Osteoblast (primary cell): ENCODE measurements around the gene HAUS7. TPM values are rescaled to one million over a fixed set of nuclear protein-coding genes. Genes with fewer than 3 reads are reported as not detected.

Source experiments
- DNase-seq: peaks from one replicate; pipeline ENCODE4 v3.0.0; 2011; ENCODE audit warnings: low spot score, mixed read lengths; ENCODE audit not compliant: insufficient read length; ENCODE audit errors: missing footprints
- H2AFZ ChIP-seq: 2 replicates; pipeline ENCODE4 v1.6.0; 2011; ENCODE audit warnings: mild to moderate bottlenecking, low read length
- H3K27ac ChIP-seq: 2 replicates; pipeline ENCODE4 v1.5.1; 2011; ENCODE audit warnings: mild to moderate bottlenecking, low read depth, low read length, moderate library complexity
- H3K27me3 ChIP-seq: 2 replicates; pipeline ENCODE4 v1.6.0; 2012; ENCODE audit warnings: mild to moderate bottlenecking, control low read depth, inconsistent platforms, low read length, moderate library complexity; ENCODE audit not compliant: insufficient read depth
- H3K36me3 ChIP-seq: 2 replicates; pipeline ENCODE4 v1.5.1; 2011; ENCODE audit warnings: mild to moderate bottlenecking, low read length, control low read depth, moderate library complexity; ENCODE audit not compliant: insufficient read depth
- H3K4me1 ChIP-seq: 2 replicates; pipeline ENCODE4 v1.5.1; 2011; ENCODE audit warnings: mild to moderate bottlenecking, low read length, control low read depth, moderate library complexity; ENCODE audit not compliant: insufficient read depth
- H3K4me2 ChIP-seq: 2 replicates; pipeline ENCODE4 v1.6.0; 2011; ENCODE audit warnings: mild to moderate bottlenecking, low read length; ENCODE audit not compliant: insufficient read depth
- H3K4me3 ChIP-seq: fragments of 200-600 bp; sonication (generic); 3 replicates; pipeline ENCODE4 v1.5.1; 2012; ENCODE audit warnings: mild to moderate bottlenecking, low read length, inconsistent platforms; ENCODE audit not compliant: insufficient read depth
- H3K79me2 ChIP-seq: 2 replicates; pipeline ENCODE4 v1.6.0; 2012; ENCODE audit warnings: mild to moderate bottlenecking, low read length, control low read depth, inconsistent platforms; ENCODE audit not compliant: insufficient read depth
- H3K9me3 ChIP-seq: 2 replicates; pipeline ENCODE4 v1.5.1; 2011; ENCODE audit warnings: low read depth, low read length, control low read depth
- H4K20me1 ChIP-seq: 2 replicates; pipeline ENCODE4 v1.6.0; 2012; ENCODE audit warnings: mild to moderate bottlenecking, low read length, control low read depth; ENCODE audit not compliant: insufficient read depth
- CTCF ChIP-seq: IDR thresholded peaks from 2 replicates; pipeline ENCODE4 v1.5.1; 2011; ENCODE audit warnings: mild to moderate bottlenecking, low read depth, low read length, moderate library complexity; ENCODE audit errors: extremely low read depth
- small RNA-seq: library from RNA; depleted of rRNA; stranded (forward); fragments of <200 nt; gene quantifications from one replicate; pipeline ENCODE3, GENCODE V24; 2012
- total RNA-seq: library from RNA; depleted of rRNA; stranded (reverse); fragments of >200 nt; gene quantifications from 2 replicates; pipeline ENCODE4 v1.2.3, GENCODE V29; 2012

Gene HAUS7
- total RNA-seq, 1 donor, result 14.1 TPM

- Histone ChIP-seq H4K20me1 (no peaks in the 10 kb centered on the region), H2AFZ (no peak overlapping the region)
- TF ChIP-seq CTCF, result no peak
Measured at GRCh38 chrX:153398275-153398960, 72.0 kb downstream of the HAUS7 start.

More at GRCh38 chrX:153398275-153398960, 72.0 kb downstream of the HAUS7 start:
- Histone ChIP-seq H3K9me3 (no peaks in the 10 kb centered on the region), H3K79me2 (no peaks in the 10 kb centered on the region), H3K4me3 (no peak overlapping the region), H3K4me2 (no peak overlapping the region), H3K27ac (no peak overlapping the region), H3K4me1 (no peaks in the 10 kb centered on the region), H3K27me3 (no peaks in the 10 kb centered on the region), H3K36me3 (no peaks in the 10 kb centered on the region)
- DNase-seq, result peak; percentile 84

Small RNA genes within 50 kb of the gene (small RNA-seq; reads per million reads assigned to genes)
- not detected for gene RN7SL667P

Other genes with a start within 250 kb of the HAUS7 start
- not detected in 2 replicates for gene PNMA6F, start 148.8 kb downstream of the HAUS7 start, total RNA-seq
- 11.2 and 12.1 TPM in 2 replicates for gene ZNF275, start 136.4 kb downstream of the HAUS7 start, total RNA-seq
- not detected in 2 replicates for gene PNMA6E, start 69.2 kb downstream of the HAUS7 start, total RNA-seq
- gene ZFP92, start 59.1 kb downstream of the HAUS7 start, total RNA-seq, result under 0.01 TPM in 1 of 2 replicates, not detected in the other
- 3.3 and 3.5 TPM in 2 replicates for gene TREX2, start 24.5 kb downstream of the HAUS7 start, total RNA-seq
- gene BGN, start 24.4 kb upstream of the HAUS7 start, total RNA-seq, result 139 and 210 TPM in 2 replicates
- under 0.01 TPM in 1 of 2 replicates, not detected in the other for gene ATP2B3, start 47.1 kb upstream of the HAUS7 start, total RNA-seq
- 29.3 and 33.0 TPM in 2 replicates for gene CCNQ, start 128.6 kb upstream of the HAUS7 start, total RNA-seq
- under 0.01 TPM in 2 replicates for gene DUSP9, start 176.6 kb upstream of the HAUS7 start, total RNA-seq
- gene PNCK, start 203.2 kb upstream of the HAUS7 start, total RNA-seq, result 0.29 and 0.36 TPM in 2 replicates
- 15.3 and 19.5 TPM in 2 replicates for gene SLC6A8, start 217.3 kb upstream of the HAUS7 start, total RNA-seq